GM19372 (cell line): Measurements from ENCODE around the gene NRM.
"Not testable (repeated sequence)": the region's sequence is repeated elsewhere in the genome, so short reads cannot be mapped to it uniquely, and the experiment has no call there.

Experiments used
- ATAC-seq: cut with Tn5 transposase; IDR thresholded peaks from one replicate; pipeline ENCODE4 v1.9.1; 2021; ENCODE audit warnings: mild to moderate bottlenecking, low read depth, moderate library complexity; ENCODE audit not compliant: unreplicated experiment

NRM gene

GRCh38 chr6:30720738-30721197 is 30.0 kb upstream of the NRM start:
- ATAC-seq: no peak

GRCh38 chr6:30719791-30720737 is 29.3 kb upstream of the NRM start, which contains the start of gene TUBB:
Gene TUBB (plus strand): TSS chr6:30720352. CDS start chr6:30720507, 155 bp downstream.
- ATAC-seq: peak; percentile 30

GRCh38 chr6:30719356-30719755 is 28.6 kb upstream of the NRM start:
- no peak for ATAC-seq

- not testable (repeated sequence) for ATAC-seq
Observed at GRCh38 chr6:30717845-30718720, 27.3 kb upstream of the NRM start.

GRCh38 chr6:30717129-30717844 is 26.5 kb upstream of the NRM start, which contains the start of gene MDC1:
Gene MDC1 (minus strand): TSS chr6:30717281. CDS start chr6:30715175, 2,106 bp downstream.
- peak; percentile 68 for ATAC-seq

GRCh38 chr6:30716879-30717128 is 26.0 kb upstream of the NRM start:
- no peak for ATAC-seq

GRCh38 chr6:30714263-30714662 is 23.5 kb upstream of the NRM start:
- ATAC-seq: no peak

GRCh38 chr6:30712441-30712945 is 21.7 kb upstream of the NRM start:
- ATAC-seq: no peak

- peak; percentile 60 for ATAC-seq
Observed at GRCh38 chr6:30711758-30712380, 21.1 kb upstream of the NRM start.

GRCh38 chr6:30709101-30709868 is 18.5 kb upstream of the NRM start:
- no peak for ATAC-seq

- ATAC-seq: no peak
Observed at GRCh38 chr6:30707281-30707850, 16.6 kb upstream of the NRM start.

- no peak for ATAC-seq
Observed at GRCh38 chr6:30705620-30706019, 14.8 kb upstream of the NRM start.

GRCh38 chr6:30703821-30704220 is 13.0 kb upstream of the NRM start:
- ATAC-seq: no peak

- ATAC-seq: no peak
Observed at GRCh38 chr6:30703011-30703410, 12.2 kb upstream of the NRM start.

GRCh38 chr6:30700340-30700739 is 9.6 kb upstream of the NRM start:
- no peak for ATAC-seq

- no peak for ATAC-seq
Observed at GRCh38 chr6:30696432-30696831, 5.6 kb upstream of the NRM start.

- no peak for ATAC-seq
Observed at GRCh38 chr6:30691208-30691847, 544 bp upstream of the NRM start.

- no peak for ATAC-seq
Observed at GRCh38 chr6:30689985-30690384, 799 bp downstream of the NRM start.
